Measurements from ENCODE around the gene SF3B2.

DNA sequence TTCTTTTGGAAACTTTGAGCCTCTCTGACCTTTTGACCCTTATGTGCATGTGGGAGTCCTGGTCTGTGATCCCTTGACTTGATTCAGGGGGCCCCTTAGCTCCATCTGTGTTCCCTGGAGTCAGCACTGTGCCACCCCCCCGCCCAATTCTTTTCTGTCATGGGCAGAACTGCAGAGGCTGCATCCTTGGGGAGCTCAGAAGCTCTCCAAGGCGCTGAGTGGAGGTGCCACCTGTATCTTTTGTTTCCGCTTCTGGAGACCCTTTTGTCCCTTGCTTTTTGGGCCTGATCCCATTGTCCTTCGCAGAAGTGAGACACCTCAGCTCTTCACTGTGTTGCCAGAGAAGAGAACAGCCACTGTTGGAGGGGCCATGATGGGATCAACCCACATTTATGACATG, 15.5 kb downstream of the SF3B2 start:
- TF ChIP-seq, protein P1, sequence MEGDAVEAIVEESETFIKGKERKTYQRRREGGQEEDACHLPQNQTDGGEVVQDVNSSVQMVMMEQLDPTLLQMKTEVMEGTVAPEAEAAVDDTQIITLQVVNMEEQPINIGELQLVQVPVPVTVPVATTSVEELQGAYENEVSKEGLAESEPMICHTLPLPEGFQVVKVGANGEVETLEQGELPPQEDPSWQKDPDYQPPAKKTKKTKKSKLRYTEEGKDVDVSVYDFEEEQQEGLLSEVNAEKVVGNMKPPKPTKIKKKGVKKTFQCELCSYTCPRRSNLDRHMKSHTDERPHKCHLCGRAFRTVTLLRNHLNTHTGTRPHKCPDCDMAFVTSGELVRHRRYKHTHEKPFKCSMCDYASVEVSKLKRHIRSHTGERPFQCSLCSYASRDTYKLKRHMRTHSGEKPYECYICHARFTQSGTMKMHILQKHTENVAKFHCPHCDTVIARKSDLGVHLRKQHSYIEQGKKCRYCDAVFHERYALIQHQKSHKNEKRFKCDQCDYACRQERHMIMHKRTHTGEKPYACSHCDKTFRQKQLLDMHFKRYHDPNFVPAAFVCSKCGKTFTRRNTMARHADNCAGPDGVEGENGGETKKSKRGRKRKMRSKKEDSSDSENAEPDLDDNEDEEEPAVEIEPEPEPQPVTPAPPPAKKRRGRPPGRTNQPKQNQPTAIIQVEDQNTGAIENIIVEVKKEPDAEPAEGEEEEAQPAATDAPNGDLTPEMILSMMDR (IDR thresholded peaks at IDR 0.05; ENCODE audit: poor library complexity): no peak
- TF ChIP-seq EZH2 (IDR thresholded peaks at IDR 0.05; ENCODE audit: borderline replicate concordance): no peak
